Esophagus muscularis mucosa (tissue), 4 donors: ENCODE data around the gene CALML6.

Experiments used
- EP300 ChIP-seq: sonication (generic); formaldehyde crosslinking; IDR thresholded peaks from one replicate; pipeline ENCODE4 v1.6.1; 2017; ENCODE audit warnings: antibody characterized with exemption
- POLR2A ChIP-seq: fragments of 450-650 bp; IDR thresholded peaks from one replicate; pipeline ENCODE4 v1.6.1; 2017; ENCODE audit warnings: antibody characterized with exemption, moderate library complexity, mild to moderate bottlenecking, low read depth
- POLR2AphosphoS5 ChIP-seq, 2 donors: sonication (generic); formaldehyde crosslinking; IDR thresholded peaks; one replicate each; pipeline ENCODE4 v1.6.1; 2017; ENCODE audit warnings: antibody characterized with exemption in 2 of 2
- TF ChIP-seq, protein P1 (sequence below), 3 experiments: fragments of 200-600 bp in 2 of 3; fragments of 450-650 bp in 1 of 3; sonication (generic) in 2 of 3; IDR thresholded peaks; one replicate each; pipeline ENCODE4 v1.5.1; 2017 to 2019; ENCODE audit warnings: antibody characterized with exemption in 3 of 3, mild to moderate bottlenecking in 2 of 3, moderate library complexity in 1 of 3

- TF ChIP-seq, protein P1, sequence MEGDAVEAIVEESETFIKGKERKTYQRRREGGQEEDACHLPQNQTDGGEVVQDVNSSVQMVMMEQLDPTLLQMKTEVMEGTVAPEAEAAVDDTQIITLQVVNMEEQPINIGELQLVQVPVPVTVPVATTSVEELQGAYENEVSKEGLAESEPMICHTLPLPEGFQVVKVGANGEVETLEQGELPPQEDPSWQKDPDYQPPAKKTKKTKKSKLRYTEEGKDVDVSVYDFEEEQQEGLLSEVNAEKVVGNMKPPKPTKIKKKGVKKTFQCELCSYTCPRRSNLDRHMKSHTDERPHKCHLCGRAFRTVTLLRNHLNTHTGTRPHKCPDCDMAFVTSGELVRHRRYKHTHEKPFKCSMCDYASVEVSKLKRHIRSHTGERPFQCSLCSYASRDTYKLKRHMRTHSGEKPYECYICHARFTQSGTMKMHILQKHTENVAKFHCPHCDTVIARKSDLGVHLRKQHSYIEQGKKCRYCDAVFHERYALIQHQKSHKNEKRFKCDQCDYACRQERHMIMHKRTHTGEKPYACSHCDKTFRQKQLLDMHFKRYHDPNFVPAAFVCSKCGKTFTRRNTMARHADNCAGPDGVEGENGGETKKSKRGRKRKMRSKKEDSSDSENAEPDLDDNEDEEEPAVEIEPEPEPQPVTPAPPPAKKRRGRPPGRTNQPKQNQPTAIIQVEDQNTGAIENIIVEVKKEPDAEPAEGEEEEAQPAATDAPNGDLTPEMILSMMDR (IDR thresholded peaks at IDR 0.05) = no peak
- TF ChIP-seq EP300 (no peak), POLR2A (no peak), POLR2AphosphoS5 (IDR thresholded peaks at IDR 0.05) (no peak)
Observed at GRCh38 chr1:1867164-1867563, 47.9 kb upstream of the CALML6 start.
